HG03439 (cell line): ENCODE results near the gene ZNRF3.
"Not testable (repeated sequence)": the region's sequence is repeated elsewhere in the genome, so short reads cannot be mapped to it uniquely, and the experiment has no call there.

Experiments used
- ATAC-seq: cut with Tn5 transposase; IDR thresholded peaks from one replicate; pipeline ENCODE4 v1.9.1; 2021; ENCODE audit warnings: mild to moderate bottlenecking, moderate library complexity; ENCODE audit not compliant: unreplicated experiment

The ZNRF3 gene

DNA sequence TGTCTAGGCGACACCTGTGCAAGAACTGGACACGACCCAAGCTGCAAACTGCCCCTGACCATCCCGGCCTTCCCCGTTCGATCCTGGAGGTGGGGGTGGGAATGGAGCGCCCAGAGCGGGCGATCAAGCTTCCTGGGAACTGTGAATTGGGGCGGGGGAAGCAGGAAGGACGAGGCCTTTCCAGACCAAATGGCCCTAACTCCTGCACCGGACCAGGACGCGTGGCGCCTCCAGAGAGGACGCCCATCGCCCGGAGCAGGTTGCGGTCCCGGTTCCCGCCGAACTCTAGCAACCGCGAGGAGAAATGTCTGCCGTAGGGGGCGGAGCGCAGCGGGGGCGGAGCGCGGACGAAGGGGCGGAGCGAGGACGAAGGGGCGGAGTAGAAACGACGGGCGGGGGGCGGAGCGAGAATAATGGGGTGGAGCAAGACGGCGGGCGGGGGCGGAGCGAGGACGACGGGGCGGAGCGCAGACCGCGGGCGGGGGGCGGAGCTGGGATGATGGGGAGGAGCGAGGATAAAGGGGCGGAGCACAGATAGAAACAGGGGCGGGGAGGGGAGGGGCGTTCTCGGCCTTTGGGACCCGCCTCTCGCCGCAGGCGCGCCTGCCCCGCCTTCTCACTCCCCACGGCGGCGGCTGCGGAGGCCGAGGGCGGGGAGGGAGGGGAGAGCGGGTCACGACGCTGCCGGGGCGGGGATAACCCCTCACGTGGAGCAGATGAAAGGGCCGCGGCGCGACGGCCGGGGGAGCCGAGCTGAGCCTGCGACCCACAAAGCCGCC is at the start of gene ZNRF3:
Gene ZNRF3, plus strand, starts transcription at position 695 of the 779 bp plus-strand sequence. CDS start 195 bp downstream, outside the sequence.
- peak; percentile 82 for ATAC-seq

DNA sequence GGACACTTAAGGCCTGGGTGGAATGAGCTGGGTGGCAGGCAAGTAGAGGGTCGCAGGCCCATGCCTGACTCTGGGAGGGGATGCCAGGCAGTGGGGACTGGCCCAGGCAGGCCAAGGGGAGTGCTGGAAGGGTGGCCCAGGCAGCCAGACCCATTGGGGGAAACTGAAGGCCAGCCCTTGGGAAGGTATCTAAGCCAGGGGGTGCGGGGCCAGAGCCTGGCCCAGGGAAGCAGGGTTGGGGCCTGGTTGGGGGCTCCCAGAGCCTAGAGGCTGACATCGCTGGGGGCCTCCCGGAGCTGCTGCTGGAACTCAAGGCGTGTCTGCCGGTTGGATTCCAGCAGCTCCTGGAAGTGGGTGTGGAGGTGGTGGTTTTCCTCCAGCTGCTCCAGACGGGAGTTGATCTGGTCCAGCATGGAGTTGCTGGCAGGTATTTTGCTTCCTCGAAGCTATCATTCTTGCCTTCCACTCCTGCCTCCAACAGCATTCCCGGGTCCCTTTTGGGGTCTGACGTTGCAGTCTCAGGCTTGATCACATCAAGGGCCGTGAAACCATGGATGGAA is 47.7 kb upstream of the ZNRF3 start:
- no peak for ATAC-seq

DNA sequence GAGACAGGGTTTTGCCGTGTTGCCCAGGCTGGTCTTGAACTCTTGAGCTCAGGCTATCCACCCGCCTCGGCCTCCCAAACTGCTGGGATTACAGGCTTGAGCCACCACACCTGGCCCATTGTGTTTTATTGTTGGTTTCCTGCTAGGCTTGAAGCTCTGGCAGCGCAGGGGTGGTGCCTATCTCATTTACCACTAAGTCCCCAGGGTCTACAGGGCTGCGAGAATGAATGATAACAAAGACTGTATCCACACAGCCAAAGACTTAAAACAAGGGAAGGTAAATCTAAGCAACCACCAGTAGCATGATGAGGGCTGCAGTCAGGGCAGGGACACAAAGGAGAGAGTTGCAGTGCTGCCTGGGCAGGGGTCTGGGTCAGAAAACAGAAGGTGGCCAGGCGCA is 45.7 kb upstream of the ZNRF3 start:
- no peak for ATAC-seq

DNA sequence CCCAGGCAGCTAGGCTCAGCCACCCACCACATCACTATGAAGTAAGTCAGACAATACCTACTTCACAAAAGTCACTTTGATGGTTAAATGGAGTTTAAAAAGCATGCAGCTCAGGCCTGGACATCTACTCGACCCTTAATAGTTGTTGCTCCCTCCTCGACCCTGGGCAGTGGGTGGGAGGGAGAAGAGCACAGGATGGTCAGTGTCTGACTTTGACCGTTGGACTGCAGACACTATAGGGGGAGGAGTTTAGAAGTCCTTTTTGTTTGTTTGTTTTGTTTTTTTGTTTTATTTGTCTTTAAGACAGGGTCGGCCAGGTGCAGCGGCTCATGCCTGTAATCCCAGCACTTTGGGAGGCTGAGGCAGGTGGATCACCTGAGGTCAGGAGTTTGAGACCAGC is 44.4 kb upstream of the ZNRF3 start:
- ATAC-seq: no peak

DNA sequence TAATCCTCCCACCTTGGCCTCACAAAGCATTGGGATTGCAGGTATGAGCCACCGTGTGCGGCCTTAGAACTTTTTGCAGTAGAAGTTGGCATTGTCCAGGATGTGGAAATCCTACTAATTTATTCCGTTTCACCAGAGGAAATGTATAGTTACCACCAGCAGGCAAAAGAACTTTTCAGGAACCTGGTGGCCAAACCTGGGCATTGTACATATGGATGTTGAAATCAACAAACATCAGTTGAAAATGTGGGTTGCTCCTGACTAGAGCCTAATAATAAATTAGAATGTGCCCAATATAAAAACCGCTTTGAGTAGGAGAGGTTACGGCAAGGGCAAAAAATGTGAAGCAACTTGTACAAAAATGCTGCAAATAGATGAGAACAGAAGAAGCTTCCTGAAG is 42.3 kb upstream of the ZNRF3 start:
- no peak for ATAC-seq

DNA sequence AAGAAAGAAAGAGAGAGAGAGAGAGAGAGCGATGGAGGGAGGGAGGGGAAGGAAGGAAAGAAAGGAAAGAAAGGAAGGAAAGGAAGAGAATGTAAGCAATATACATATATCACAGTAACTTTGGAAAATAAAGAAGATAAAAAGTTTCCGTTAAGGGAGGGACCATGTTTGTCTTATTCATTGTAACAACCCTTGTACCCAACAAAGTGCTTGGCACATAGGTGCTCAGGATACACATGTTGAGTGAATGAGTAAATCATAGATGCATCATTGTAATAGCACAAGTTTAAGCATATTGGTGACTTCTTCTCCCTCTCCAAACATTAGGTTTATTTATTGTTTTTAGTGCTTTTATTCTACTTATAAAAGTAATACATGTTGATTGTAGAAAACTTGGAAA is 39.7 kb upstream of the ZNRF3 start:
- no peak for ATAC-seq

DNA sequence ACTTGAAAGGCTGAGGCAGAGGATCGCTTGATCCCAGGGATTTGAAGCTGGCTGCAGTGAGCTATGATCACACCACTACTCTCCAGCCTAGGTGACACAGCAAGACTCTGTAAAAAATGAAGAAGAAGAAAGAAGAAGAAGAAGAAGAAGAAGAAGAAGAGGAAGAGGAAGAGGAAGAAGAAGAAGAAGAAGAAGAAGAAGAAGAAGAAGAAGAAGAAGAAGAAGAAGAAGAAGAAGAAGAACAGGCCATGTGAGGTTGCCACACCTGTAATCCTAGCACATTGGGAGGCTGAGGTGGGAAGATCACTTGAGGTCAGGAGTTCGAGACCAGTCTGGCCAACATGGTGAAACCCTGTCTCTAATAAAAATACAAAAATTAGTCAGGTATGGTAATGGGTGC is 39.1 kb upstream of the ZNRF3 start:
- not testable (repeated sequence) for ATAC-seq

DNA sequence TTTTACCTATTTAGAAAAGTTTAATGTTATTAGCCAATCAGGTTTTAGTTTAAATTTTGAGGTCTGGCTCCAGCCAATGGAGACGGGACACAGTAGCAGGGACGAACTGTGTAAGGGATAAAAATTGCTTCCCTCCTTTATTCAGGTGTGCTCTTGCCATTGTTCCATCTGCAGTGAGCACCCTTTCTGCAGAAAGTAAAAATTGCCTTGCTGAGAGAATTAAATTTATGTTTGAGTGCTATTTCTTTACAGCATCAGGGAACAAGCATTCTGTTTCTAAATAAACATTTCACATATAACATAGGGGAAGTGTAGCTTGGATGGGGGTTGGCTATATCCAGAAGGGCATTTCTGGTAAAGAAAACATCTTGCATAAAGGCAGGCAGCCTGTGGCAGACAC is 36.4 kb upstream of the ZNRF3 start:
- no peak for ATAC-seq

DNA sequence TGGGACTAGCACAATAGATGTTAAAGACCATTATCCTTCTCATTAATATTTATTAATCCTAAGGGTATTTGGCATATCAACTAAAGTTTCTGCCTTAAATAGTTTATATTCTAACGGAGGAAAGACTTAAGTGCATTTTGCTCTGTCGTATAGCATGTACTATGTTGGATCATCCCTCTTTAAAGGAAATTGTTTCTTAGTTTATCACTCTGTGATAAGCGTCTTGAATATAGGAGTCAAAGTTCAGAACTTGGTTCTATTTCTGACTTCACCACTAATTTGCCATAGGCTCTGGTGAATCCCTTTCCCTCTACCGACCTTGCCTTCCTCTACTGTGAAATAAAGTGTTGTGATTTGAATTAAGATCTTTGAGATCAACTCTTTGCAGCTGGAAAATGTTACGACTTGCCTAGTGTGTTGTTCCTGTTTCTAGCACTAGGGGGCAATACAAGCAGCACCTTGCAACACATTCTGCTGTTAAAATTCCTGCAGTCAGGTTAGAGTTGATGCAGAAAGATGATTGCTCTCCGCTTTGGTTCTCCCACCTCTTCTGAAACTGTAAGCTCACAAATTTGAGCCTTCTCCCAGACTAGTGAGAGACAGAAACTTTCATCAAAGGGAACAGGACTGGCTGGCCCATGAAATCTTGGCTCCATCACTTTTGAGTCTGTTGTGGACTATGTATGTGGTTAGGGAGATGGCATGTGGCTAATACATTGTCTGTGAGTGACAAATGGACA is 27.8 kb upstream of the ZNRF3 start:
- ATAC-seq: no peak

DNA sequence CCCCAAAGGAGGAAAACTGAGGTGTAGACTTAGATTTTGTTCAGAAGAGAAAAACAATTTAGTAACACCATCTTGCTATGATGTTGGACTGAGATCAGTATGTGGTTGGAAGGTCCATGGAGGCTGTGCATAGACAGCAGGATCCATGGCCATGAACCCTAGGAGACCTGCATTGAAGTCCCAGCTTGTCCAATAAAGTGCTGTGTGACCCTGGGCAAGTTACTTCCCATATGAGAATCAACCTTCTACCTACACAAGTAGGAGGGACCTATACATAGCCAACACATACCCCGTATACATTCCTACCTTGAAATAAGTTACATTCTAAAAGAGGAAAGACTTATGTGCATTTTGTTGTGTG is 27.3 kb upstream of the ZNRF3 start:
- no peak for ATAC-seq

DNA sequence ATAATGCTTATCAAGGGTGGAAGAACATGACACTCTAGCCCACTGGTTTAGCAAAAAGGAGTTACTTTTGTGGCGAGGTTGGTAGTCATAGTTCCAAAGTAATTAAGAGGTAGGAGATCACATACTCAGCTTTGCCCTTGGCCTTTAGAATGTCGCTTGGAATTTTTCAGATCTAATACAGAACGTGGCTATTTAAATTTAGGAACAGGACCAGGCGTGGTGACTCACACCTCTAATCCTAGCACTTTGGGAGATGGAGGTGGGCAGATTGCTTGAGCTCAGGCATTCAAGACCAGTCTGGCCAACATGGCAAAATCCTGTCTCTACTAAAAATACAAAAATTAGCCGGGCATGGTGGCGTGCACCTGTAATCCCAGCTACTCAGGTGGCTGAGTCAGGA is 26.1 kb upstream of the ZNRF3 start:
- no peak for ATAC-seq

DNA sequence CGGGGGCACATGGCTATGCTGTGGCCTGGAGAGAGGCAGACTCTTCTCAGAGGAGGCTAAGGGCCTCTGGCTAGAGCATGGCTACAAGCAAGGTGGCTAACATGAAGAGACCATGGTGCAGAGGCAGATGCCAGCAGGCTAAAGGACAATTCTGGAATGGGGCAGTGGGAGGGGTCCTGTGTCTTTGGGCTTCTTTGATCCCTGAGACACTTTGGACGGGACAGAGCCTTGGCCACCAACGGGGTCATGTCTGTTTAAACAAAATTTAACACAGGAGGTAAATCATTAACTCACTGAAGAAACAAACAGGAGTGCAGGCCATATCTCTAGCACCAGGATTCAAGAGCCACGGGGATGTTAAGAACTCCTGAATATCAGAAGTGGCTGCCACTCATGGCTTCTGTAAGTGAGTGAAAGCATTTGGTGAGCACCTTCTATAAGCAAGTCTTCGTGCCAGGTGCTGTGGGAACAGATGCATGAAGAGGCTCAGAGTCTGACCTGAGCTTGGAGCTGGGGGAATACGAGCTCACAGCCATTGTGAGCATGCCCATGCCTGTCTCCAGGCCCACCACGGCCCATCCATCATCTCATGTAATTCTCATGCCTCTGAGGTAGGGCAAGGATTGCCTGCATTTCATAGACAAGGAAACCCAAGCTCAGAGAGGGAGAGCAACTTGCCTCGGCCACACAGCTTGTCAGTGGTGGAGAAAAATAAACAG is 18.3 kb upstream of the ZNRF3 start:
- no peak for ATAC-seq

DNA sequence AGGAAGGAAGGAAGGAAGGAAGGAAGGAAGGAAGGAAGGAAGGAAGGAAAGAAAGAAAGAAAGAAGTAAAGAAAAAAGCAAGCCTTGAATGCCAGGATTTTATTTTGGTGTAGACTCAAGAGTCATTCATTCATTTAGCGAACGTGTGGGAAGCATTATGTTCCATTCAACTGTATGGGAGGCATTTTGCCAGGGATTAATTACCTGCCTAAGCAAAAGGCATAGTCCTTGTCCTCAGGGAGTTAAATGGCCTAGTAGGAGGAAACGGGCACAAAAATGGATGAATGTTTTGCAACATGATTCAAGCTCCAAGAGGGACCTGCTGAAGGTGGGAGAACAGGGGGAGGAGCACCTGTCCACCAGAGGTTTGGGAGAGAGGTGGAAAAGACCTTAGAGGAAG is 16.2 kb upstream of the ZNRF3 start:
- no peak for ATAC-seq

DNA sequence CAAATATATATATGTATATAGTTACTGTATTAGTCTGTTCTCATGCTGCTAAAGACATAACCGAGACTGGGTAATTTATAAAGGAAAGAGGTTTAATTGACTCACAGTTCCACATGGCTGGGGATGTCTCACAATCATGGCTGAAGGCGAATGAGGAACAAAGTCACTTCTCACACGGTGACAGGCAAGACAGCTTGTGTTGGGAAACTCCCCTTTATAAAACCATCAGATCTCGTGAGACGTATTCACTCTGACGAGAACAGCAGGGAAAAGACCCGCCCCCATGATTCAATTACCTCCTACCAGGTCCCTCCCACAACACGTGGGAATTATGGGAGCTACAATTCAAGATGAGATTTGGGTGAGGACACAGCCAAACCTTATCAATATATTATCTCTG is 15.0 kb upstream of the ZNRF3 start:
- ATAC-seq: not testable (repeated sequence)

DNA sequence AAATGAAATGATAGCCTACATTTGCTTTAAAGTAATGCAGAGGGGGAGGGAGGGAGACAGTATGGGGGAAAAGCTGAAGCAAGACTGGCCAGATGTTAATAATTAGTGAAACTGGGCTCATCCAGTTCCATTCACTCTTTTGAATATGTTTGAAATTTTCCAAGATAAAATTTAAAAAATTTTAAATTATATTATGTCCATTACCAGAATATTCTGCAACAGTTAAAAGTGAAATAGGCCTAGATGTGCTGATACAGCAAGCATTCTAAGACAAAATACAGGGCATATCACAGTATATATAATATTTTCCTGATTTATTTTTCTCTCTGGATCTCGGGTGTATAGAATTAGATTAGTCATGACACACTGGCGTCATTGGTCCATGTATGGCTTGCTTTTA is 13.6 kb upstream of the ZNRF3 start:
- ATAC-seq: no peak

DNA sequence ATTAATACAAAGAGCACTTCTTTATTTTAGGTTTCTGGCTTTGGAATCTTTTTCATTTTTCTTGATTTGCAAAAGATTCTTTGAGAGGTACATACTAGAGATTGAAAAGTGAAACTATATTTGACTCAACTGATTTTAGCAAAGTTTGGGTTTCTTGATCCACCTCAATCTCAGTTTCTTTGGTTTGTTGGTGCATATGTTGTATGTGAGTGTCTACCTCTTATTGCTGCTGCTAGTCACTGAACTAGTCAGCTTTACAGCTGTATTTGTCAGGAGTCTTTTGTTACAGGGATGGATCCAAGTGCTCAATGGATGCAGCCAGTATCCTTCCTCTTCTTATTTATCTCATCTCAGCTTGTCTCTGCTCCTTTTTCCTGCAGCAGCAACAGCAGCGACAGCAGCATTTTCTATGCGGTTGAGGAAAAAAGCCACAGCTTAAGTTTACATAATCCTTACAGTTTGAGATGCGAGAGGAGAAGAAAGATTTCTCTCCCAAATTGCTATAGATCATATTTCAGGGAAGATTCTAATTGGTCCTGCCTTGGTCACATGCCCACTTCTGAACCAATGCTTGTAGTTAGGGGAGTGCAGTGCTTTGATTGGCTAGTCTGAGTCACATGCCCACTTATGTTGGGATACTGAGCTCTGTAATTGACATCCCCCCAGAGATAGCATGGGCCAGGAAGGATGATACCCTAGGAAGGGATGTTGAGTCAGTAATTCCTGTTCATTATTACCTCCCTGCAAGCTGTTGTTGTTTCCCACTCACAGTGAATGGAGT is 10.0 kb upstream of the ZNRF3 start:
- ATAC-seq: no peak

DNA sequence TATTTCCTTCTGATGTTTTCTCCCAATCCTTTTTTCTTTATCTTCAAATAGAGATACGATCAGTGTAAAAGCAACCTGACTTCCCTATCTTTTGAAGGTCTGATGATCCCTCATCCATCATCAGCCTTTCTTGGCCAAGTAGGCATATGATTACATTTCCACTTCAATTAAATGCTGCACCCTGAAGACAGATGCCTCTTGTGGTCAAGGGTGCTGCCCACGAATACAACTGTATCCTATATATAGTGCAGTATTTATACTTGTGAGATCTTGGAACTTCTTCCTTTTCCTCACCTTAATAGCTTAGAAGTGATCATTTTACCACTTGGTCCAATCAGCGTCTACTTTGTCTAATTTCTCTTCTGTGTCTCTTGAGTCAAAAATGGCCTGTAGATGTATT is 9.3 kb upstream of the ZNRF3 start:
- no peak for ATAC-seq

DNA sequence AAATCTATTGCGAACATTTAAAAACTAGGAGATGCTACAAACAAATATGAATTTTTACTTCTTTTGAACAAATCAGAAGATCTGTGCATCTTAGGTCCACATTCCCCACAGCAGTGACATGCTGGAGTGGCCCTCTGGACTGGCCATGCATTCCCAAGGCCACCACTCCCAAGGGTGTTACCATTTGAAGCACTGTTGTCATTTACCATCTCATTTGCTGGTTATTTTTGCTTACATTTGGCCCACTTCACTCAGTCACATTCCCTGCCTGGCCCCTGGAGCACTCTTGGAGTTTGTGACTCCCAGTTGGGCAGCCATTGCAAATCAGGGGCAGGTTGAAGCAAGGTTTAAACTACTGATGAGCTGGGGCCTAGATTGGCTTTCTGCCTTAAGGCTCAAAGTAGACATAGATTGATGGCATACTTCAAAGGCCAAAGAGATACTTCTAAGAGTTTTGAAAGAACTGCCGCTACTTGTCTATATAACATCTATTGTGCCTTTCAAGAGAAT is 8.5 kb upstream of the ZNRF3 start:
- ATAC-seq: no peak

DNA sequence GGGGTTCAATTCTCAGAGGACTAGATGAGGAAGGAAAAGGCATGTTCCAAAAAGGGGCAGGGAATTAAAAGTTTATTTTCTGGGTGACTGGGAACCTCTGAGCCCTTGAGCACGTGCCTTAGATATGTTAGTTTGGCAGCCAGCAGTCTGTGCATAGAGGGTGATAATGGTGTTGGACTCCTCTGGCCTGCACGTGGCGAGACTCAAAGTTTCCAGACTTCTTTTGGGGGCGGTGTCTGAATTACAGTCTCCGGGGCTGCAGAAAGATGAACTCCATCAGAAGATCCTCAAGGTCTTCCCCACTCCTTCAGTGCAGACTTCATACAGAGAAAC is 861 bp upstream of the ZNRF3 start:
- ATAC-seq: no peak

DNA sequence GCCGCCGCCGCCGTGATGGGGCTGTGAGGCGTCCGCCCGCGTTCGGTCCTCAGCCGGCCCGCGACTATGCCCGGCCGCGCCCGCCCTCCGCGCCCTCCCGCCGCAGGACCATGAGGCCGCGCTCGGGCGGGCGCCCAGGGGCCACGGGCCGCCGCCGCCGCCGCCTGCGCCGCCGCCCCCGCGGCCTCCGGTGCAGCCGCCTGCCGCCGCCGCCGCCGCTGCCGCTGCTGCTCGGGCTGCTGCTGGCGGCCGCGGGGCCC is 215 bp downstream of the ZNRF3 start:
- no peak for ATAC-seq
